NB4 (cell line): Measurements from ENCODE around the gene DOCK4.

ENCODE experiments used
- POLR2A ChIP-seq: IDR thresholded peaks from 2 replicates; pipeline ENCODE4 v1.6.1; 2011; ENCODE audit warnings: mild to moderate bottlenecking; ENCODE audit not compliant: insufficient read length; ENCODE audit errors: extremely low read depth
- TF ChIP-seq, protein P1 (sequence below): IDR thresholded peaks from one replicate; pipeline ENCODE4 v1.5.1; 2012; ENCODE audit warnings: low read depth, low read length
- TF ChIP-seq, protein P2 (sequence below): IDR thresholded peaks from 2 replicates; pipeline ENCODE4 v1.6.1; 2011; ENCODE audit warnings: low read depth, low read length

DNA sequence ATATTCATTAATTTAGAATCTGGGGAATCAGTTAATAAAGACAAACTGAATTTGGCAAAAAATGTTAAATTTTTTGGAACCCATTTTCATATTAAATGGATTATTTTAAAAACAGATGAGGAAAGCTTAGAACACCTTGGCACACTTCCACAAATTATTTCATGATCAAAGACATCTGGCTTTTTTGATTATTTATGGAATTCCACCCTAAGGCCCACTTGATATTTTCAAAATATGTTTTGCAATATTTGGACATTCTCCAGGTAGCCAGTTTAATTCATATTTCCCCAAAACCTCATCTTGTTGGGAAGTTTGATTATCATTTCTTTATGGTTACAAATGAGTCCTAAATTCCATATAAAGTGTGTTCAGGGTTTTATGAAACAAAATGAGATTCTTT, 129.9 kb downstream of the DOCK4 start:
- no peak for TF ChIP-seq POLR2A
- TF ChIP-seq, protein P1, sequence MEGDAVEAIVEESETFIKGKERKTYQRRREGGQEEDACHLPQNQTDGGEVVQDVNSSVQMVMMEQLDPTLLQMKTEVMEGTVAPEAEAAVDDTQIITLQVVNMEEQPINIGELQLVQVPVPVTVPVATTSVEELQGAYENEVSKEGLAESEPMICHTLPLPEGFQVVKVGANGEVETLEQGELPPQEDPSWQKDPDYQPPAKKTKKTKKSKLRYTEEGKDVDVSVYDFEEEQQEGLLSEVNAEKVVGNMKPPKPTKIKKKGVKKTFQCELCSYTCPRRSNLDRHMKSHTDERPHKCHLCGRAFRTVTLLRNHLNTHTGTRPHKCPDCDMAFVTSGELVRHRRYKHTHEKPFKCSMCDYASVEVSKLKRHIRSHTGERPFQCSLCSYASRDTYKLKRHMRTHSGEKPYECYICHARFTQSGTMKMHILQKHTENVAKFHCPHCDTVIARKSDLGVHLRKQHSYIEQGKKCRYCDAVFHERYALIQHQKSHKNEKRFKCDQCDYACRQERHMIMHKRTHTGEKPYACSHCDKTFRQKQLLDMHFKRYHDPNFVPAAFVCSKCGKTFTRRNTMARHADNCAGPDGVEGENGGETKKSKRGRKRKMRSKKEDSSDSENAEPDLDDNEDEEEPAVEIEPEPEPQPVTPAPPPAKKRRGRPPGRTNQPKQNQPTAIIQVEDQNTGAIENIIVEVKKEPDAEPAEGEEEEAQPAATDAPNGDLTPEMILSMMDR = no peak
- TF ChIP-seq, protein P2, sequence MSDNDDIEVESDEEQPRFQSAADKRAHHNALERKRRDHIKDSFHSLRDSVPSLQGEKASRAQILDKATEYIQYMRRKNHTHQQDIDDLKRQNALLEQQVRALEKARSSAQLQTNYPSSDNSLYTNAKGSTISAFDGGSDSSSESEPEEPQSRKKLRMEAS = no peak
